Adrenal gland (tissue), 5 donors: ENCODE measurements around the gene ARL4D.

Source experiments
- POLR2A ChIP-seq, 2 donors: fragments of 450-650 bp; IDR thresholded peaks; one replicate each; pipeline ENCODE4 v1.6.1; 2017; ENCODE audit warnings: antibody characterized with exemption in 2 of 2, mild to moderate bottlenecking in 2 of 2, moderate library complexity in 1 of 2
- TF ChIP-seq, protein P1 (sequence below), 6 experiments: fragments of 450-650 bp in 4 of 6; fragments of 200-600 bp in 2 of 6; sonication (generic) in 1 of 6; IDR thresholded peaks; 1 replicate in 5 of 6; 2 replicates in 1 of 6; pipeline versions ENCODE4 v1.5.1 to v1.8.0; 2016 to 2021; ENCODE audit warnings: antibody characterized with exemption in 6 of 6, mild to moderate bottlenecking in 2 of 6, moderate library complexity in 1 of 6
- donor health status: DM: no; HTN: no; CAD: no.

DNA sequence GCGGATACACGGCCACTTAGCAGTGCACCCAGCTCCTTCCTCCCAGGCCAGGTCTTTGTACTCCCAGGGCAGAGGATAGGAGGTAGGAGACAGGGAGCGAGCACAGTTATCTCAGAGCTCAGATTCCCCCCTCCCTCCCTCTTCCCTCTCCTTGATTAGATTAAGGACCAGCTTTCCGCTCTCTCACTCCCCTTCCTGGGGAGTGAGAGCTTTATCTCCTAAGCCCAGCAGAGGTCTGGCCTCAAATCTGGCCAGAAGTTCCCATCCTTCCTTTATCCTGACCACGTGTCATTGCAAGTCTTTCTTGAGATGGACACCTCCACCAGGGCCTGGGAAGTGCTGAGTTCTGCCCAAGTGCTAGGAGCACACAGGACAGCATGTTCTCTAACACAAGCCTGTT lies 5.1 kb downstream of the ARL4D start:
- TF ChIP-seq POLR2A (IDR thresholded peaks at IDR 0.05), result no peak
- TF ChIP-seq, protein P1, sequence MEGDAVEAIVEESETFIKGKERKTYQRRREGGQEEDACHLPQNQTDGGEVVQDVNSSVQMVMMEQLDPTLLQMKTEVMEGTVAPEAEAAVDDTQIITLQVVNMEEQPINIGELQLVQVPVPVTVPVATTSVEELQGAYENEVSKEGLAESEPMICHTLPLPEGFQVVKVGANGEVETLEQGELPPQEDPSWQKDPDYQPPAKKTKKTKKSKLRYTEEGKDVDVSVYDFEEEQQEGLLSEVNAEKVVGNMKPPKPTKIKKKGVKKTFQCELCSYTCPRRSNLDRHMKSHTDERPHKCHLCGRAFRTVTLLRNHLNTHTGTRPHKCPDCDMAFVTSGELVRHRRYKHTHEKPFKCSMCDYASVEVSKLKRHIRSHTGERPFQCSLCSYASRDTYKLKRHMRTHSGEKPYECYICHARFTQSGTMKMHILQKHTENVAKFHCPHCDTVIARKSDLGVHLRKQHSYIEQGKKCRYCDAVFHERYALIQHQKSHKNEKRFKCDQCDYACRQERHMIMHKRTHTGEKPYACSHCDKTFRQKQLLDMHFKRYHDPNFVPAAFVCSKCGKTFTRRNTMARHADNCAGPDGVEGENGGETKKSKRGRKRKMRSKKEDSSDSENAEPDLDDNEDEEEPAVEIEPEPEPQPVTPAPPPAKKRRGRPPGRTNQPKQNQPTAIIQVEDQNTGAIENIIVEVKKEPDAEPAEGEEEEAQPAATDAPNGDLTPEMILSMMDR (IDR thresholded peaks at IDR 0.05), result no peak
